NCI-H1930 (cell line): ENCODE results near the gene DNAAF6.
"Not testable (repeated sequence)": the region's sequence is repeated elsewhere in the genome, so short reads cannot be mapped to it uniquely, and the experiment has no call there.

Experiments used
- DNase-seq, 2 experiments: peaks; one replicate each; lab custom pipeline; 2025; lab: John Stamatoyannopoulos, UW

Gene DNAAF6

DNA sequence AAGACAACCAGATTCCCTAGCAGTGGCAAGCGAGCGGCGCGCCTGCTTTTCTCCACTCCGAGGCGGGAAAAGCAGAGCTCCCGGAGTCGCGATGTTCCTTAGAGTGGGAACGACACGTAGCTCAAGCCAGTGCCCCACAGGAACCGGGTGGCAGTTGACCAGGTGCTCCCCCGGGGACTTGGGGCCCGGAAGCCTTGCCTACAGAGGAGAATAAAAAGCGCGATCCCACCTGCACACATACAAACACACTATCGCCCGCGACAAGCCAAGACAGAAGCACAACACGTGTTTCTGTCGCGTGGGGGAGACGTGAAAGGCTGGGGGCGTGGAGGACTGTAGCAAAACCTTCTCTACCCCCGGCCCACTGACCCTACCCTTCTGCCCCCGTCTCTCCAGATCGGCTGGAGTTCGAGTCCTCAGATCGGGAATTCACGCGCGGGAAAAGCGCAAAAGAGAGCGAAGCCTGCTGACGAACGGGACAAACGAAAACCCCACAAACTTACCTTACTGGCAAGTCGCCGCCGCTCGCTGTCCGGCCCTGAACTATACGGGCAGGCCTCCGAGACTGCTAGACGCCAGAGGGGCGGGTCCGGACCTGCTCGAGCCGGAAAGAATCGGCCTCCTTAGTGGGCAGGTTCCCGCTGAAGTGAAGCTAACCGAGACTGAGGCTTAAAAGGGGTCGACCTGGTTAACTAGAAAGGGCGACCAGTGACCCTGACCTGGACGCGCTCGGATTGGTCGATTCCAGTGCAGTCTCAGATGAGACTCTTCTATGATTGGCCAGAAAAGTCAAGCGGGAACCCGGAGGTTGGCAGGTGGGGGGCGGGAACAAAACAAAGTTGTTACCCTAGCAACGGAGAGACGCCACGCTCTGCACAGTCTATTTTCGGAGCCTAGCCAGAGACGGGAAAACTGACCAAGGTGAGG lies at the start of gene DNAAF6, which contains the start of gene NUP62CL:
TSS of gene DNAAF6 (plus strand) at position 842 of the 927 bp plus-strand sequence. CDS start 6,265 bp downstream, outside the sequence.
TSS of gene NUP62CL (minus strand) at position 664 of the 927 bp plus-strand sequence. CDS start 31,287 bp downstream, outside the sequence.
- peak; percentile 69 to 81 for DNase-seq

GRCh38 chrX:107157618-107158017 lies 48.8 kb upstream of the DNAAF6 start:
- not testable (repeated sequence) for DNase-seq

- DNase-seq, result no peak
Measured at GRCh38 chrX:107167163-107167921, 39.1 kb upstream of the DNAAF6 start.

DNA sequence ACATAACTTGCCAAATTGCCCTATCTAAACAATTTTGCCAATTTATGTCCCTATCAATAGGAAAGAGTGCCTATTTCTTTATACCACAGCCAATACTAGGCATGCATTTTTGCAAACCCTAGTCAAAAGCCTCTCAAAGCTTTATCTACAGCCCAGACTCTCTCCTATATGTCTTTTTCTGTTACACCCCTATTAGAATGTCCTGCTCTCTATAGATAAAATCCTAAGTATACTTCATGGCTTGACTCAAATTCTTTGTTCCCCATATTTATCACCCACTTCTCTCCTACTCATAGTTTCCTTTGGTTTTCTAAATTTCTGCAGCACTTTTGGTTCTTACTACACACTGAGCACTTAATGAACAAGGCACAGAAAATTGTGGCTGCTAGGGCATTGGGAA lies 38.2 kb upstream of the DNAAF6 start:
- DNase-seq, result no peak

- DNase-seq, result no peak
Measured at GRCh38 chrX:107168712-107169111, 37.7 kb upstream of the DNAAF6 start.

DNA sequence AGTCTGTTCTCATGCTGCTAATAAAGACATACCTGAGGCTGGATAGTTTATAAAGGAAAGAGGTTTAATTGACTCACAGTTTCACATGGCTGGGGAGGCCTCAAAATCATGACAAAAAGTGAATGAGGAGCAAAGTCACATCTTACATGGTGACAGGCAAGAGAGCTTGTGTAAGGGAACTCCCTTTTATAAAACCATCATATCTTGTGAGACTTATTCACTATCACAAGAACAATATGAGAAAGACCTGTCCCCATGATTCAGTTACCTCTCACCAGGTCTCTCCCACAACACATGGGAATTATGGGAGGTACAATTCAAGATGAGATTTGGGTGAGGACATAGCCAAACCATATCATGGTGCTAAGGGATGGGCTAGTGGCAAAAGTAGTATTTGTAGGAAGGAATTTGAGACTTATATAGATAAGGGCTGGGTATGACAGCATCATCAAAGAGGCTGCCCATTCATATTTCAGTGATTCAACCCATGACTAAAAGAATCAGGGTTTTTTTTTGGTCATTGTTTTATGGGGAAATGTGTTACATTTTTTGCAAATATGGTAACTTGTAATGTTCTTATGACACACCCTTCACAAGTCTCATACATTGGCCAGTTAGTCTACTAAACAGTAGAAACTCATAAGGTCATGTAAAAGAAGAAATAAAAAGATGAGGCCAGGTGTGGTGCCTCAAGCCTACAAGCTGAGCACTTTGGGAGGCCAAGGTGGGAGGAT lies 34.9 kb upstream of the DNAAF6 start:
- no peak for DNase-seq

DNA sequence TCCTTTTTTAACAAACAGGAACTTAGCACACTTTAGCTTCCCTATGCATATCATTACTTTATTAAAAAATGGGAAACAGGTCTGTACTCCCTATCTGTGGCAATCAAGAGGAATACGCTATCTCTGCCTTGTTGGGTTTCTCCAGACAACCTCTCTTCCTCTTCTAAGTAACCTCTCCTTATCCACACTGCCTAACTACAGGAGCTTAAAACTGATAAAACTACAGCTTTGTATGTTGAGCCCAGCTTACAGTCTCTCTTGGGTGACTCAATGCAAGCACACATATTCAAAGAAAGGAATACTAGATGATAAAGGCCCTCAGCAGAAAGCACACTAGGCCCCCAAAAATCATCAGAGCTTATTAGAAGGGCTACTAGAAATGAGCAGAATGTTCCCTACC lies 9.1 kb upstream of the DNAAF6 start:
- DNase-seq, result no peak

GRCh38 chrX:107198074-107198473 lies 8.3 kb upstream of the DNAAF6 start:
- not testable (repeated sequence) for DNase-seq

DNA sequence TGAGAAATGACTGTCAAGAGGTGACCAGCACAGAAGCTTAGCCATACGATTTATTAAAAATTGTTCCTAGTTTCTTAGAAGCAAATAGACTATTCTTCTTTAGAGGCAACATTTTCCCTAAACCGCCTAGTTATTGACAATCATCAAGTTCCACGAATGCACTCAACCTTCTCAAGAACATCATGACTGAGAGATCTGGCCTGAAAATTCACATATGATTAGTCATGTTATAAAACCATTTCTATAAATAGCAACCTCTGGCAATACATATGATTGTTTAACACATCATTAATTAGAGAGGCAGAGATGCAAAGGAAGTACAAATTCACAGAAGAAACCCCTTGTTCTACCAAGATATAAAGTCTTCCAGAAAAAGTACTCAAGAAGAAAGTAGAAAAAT lies 6.9 kb upstream of the DNAAF6 start:
- DNase-seq, result no peak

DNA sequence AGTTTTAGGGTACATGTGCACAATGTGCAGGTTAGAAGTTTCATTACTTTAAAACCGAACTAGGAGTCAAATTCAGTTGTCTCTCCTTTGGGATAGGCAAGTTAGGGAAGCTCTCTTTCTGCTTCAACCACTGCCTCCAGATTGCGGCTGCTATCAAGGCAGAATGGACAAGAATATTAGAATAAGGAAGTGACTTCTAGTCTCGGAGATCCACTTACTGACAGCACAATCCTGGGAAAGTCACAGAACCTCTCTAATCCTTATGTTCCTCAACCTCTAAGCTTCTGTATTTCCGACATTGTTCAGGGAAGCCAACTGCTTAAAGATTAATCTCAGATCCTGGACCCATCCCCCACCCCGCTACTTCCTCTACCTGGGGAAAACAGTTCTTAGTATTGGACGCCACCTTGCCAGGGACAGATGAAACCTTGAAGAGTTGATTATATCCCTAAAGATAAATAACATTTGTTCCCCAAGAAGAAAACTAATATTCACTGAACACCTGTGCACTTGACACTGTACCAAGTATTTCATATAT lies 2.3 kb upstream of the DNAAF6 start:
- no peak for DNase-seq

GRCh38 chrX:107206697-107207065 lies 270 bp downstream of the DNAAF6 start:
- DNase-seq, result no peak

- no peak for DNase-seq
Measured at GRCh38 chrX:107207089-107207488, 678 bp downstream of the DNAAF6 start.

DNA sequence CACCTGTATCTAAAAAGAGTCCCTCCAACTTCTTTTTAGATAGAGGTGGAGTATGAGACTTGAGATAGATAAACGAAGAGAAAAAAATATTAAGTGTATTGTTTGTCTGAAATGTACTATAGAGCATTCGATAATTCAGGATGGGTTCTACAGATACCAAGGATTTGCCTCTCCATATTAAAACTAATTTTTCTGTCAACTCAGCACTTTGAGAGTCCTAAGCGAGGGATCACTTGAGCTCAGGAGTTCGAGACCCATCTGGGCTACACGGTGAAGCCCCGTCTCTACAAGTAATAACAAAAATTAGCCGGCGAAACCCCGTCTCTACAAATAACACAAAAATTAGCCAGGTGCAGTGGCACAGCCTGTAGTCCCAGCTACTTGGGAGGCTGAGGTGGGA lies 1.5 kb downstream of the DNAAF6 start:
- DNase-seq, result no peak

DNA sequence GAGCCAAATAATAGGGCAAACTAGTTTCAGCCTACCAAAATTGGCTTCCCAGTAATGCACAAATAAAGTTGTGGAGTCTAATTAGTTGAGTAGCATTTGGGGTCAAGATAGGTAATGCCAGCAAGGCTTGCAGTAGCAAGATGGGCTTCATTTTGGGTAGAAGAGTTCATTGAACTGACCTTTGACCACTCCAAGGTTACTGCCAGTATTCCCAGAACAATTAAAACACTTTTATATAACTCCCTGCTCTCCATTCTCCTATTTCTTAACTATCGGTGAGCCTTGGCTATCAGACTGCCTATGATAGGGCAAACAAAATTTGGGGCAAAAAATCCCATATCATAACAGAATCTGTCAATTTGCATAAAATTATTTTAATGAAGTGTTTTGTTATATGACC lies 7.1 kb downstream of the DNAAF6 start:
- no peak for DNase-seq

DNA sequence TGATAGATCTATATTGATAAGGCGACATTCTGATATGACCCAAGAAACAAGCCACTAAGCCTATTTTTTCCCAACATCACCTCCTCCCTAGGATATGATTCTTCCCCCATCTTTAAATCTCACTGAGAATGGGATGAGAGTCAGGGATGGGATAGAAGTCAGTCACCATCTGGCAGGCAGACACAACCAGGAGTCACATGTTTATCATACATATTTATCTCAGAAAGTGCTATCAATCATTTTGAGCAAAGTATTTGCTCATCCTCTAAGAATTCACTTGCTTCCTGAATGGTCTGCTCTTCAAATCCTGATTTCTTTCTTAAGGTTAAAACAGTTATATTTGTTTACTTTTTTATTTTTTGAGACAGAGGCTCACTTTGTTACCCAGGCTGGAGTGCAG lies 20.3 kb downstream of the DNAAF6 start:
- DNase-seq, result no peak

- no peak for DNase-seq
Measured at GRCh38 chrX:107227780-107228485, 21.5 kb downstream of the DNAAF6 start.

GRCh38 chrX:107228486-107228819 lies 22.0 kb downstream of the DNAAF6 start:
- DNase-seq, result no peak

GRCh38 chrX:107272431-107272921 lies 66.1 kb downstream of the DNAAF6 start:
- DNase-seq, result no peak

DNA sequence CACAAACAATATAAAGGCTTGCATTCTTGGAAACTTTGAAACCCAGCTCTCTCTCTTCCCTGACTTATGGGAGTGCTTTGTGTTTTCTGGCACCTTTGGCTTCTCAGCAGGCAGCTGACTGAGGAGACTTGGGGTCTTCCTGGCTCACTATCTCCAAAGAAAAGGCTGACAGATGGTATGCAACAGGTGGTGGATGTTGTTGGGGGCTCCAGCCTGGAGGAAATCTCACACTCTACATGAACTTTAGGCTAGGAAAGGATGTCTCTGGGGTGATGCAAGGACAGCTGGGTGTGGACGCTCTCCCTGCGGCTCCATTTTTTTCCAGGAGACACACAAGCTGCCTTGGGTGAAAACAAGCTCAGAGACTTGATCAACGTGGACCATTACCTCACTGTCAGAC lies 67.4 kb downstream of the DNAAF6 start:
- no peak for DNase-seq

DNA sequence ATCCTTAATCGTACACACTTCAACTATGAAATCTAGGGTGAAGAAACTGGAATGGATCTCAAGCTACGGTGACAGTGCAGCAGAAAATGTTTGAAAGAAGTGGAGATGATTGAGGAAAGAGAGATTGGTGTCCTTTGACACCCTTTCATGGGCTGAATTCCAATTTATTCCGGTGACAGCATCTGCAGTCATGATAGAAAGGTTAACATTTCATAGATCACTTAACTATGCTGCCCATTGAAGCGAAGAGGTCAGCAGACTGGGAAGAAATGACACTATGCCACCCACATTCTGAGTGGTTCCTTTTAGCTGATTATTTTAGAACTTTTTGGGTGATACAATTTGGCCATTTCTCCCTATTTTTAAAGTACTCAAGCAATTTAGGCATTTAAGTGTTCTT lies 82.3 kb downstream of the DNAAF6 start:
- DNase-seq, result no peak

DNA sequence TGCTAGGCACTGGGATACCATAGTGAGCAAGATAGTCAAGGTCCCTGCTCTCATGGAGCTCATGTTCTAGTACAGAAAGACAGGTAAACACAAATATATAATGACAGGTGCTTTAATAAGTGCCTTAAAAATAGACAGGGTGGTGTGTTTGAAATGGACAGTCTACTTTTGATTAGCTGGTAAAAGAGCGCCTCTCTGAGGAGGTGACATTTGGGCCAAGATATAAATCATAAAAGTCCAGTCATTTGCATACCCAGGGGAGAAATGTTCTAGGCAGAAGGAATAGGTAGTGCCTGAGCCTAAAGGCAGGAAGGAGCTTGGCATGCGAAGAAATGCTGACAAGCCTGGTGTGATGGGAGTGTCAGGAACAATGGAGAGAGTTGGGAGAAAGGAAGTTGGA lies 83.6 kb downstream of the DNAAF6 start:
- DNase-seq, result no peak
